DMS114 treated with DMSO at 0.1 percent for 48 hours (cell line): Measurements from ENCODE around the gene PAX8.
"Not testable (repeated sequence)": the region's sequence is repeated elsewhere in the genome, so short reads cannot be mapped to it uniquely, and the experiment has no call there.

Experiments
- DNase-seq: peaks from one replicate; lab custom pipeline; 2025; ENCODE audit not compliant: unreplicated experiment; lab: John Stamatoyannopoulos, UW

The PAX8 gene

DNA sequence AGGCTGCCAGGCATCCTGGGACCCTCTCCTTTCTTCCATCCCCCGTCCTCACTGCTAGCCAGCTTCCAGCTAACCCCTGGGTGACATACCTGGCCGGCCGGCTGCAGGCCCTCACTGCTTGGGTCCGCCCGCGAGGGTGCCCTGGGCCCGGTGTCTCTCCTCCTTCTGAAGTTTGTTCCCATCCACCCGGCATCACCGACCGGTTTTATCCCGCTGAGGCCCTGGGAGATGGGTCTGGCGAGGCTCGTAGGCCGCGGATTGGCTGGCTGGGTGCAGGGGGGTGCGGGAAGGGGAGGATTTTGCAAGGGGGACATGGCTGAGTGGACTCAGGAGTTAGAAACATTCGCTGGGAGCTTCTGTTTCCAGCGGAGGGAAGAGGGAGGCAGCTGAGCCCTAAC, at the start of gene PAX8:
Gene PAX8 (minus strand): TSS at position 180 of the 398 bp plus-strand sequence. CDS start 527 bp downstream, outside the sequence.
- DNase-seq = no peak

DNA sequence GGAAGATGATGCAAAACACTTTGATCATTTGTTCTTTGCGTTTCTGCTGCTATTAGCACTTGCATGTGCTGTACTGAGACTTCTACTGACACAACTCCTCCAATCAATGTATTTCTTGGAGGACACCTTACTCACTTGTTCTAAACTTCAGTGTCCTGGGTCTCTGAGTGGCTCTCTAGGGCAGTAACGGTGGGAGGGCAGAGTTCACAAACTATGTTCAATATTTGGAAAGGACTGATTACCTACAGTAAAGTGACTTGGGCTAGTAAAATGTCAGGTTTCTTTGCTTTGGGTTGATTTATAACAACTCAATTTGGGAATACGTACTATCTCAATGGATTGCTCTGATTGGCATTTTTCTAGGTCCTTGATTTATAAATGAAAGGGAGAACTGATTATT, 49.3 kb upstream of the PAX8 start:
- no peak for DNase-seq

DNA sequence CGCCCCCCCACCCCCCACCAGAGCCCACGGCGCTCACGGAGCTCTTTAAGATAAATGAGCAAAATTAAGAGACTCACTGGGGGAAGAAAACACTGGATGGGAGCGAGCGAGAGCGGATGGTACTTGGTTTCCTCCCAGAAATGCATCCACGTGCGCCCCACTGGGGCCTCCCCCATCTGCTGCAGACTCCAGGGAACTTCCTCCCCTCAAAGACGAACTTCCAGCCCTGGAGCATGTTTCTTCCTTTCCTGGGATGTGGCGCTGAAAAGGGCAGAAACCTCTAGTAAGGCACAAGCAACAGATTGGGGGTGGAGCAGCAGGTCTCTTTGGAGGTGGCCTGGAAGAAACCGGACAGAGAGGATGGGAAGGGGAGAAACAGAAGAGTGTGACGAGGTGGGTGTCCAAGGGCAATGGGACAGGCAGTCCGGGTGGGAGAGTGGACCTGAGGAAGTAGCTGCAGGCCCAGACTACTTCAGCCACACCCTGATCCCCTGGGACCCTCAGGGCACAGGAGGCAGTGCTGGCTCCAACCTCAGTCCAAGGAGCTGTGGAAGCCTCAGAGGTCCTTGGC, 46.5 kb upstream of the PAX8 start:
- DNase-seq = not testable (repeated sequence)

DNA sequence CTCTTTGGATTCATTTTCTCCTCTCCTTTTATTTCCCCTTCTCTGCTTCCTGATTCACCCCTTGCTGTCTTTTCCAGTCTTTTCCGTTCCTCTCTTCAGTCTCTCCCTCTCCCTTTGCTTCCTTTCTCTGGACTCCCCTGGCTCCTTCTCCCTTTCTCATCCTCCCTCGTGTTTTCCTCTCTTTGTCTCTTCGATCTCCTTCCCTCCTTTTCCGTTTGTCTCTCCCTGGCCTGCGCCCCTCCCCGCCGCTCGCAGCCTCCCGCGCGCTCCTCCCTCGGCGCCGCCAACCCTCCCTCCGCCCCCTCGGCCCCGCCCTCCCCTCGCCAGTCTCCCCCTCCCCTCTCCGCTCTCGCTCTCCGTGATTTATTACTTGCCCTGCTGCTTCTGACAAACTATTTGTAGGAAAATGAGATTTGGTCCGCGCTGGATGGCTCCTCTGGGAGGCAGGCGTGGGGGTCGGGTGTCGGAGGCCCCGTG, 46.0 kb upstream of the PAX8 start:
- DNase-seq = peak; percentile 34

- DNase-seq = not testable (repeated sequence)
Observed at GRCh38 chr2:113323129-113323528, 44.4 kb upstream of the PAX8 start.

GRCh38 chr2:113320106-113320505, 41.4 kb upstream of the PAX8 start:
- not testable (repeated sequence) for DNase-seq

GRCh38 chr2:113318941-113319340, 40.2 kb upstream of the PAX8 start:
- DNase-seq = not testable (repeated sequence)

DNA sequence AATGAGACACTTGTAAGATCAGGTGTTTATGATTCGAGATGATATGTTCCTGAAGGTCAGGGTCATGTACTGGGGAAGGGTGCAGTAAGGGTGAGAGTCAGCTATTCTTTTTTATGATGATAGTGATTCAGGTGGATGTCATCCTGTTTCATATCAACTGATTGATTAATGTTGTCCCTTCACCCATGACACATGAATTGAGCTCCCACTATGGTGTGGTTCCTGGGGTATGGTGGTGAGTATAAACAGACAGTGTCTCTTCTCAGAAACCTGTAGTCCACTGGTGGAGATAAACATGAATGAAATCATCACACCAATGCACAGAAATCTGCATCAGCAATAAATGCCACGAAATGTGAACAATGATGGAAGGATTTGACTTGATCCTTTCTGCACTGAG, 37.4 kb upstream of the PAX8 start:
- no peak for DNase-seq

GRCh38 chr2:113314663-113315062, 35.9 kb upstream of the PAX8 start:
- DNase-seq = not testable (repeated sequence)

DNA sequence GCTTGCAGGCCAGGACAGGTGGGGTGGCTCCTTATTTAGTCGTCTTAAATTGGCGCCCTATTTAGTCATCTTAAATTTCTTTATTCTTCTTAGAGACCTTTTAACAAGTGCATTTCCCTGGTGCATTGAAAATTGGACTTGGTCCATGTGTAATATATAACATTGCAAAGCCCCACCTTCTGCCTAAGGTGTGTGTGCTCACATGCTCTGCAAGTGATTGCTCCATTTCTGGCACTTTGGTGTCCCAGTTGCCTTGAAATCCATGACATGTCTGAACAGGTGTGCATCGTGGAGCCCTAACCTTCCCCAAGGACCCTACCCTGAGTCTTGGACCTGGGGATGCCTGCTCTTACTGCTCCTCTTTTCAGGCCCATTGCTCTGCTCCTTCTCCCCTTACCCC, 35.5 kb upstream of the PAX8 start:
- not testable (repeated sequence) for DNase-seq

DNA sequence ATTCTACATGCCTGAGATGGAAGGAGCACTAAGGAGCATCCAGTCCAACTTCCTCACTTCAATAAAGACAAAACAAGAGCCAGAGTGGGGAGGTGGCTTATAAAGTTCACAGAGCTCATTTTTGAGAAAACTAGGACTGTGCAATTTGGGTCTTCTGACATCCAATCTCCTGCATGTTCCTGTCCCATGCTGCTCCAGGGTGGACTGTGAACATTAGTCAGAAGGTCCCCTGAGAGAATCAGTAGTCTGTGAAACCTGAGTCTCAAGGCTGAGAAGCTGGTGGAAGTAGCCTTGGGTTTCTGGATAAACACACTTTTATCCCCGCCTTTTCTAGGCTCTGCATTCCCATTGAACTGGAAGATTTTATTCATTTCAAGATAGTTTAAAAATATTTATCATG, 33.1 kb upstream of the PAX8 start:
- DNase-seq = not testable (repeated sequence)

DNA sequence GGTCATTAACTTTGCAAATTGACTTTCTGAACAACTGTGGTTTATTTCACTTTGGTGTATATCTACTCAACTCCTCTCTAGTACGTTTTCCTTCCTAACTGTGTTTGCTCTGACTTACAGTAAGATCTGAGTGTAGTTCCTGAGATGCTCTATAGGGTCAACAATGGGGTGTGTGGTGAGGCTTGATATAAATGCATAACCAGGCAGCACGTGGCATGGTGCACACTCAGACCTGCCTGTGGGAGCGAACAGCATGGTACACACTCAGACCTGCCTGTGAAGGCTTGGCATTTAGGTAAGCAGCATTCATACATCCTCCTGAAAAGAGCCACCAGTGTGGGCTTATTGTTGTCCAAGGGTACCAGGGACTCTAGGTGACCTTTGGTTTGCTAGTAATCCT, 32.5 kb upstream of the PAX8 start:
- not testable (repeated sequence) for DNase-seq

- no peak for DNase-seq
Observed at GRCh38 chr2:113309655-113310387, 31.1 kb upstream of the PAX8 start.

DNA sequence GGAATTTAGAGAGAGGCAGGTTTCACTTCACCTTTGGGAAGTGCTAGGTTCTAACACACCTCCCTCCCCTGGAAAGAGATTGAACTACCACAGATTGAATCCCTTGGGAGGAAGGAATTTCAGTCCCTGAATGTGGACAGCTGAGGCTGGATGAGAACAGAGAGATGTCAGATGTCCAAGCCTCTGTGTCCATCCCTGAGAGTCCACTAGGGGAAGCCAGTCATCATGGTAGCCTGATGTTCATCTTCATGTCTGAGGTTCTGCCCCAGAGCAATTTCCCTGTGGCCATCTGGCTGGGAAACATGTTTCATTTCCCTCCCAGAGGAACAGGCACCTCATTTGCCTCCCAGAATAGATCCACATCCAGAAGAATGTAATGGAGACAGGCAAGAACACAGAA, 30.1 kb upstream of the PAX8 start:
- not testable (repeated sequence) for DNase-seq

GRCh38 chr2:113306207-113306606, 27.5 kb upstream of the PAX8 start:
- DNase-seq = not testable (repeated sequence)

GRCh38 chr2:113305749-113306148, 27.0 kb upstream of the PAX8 start:
- not testable (repeated sequence) for DNase-seq

GRCh38 chr2:113305146-113305545, 26.4 kb upstream of the PAX8 start:
- DNase-seq = no peak

DNA sequence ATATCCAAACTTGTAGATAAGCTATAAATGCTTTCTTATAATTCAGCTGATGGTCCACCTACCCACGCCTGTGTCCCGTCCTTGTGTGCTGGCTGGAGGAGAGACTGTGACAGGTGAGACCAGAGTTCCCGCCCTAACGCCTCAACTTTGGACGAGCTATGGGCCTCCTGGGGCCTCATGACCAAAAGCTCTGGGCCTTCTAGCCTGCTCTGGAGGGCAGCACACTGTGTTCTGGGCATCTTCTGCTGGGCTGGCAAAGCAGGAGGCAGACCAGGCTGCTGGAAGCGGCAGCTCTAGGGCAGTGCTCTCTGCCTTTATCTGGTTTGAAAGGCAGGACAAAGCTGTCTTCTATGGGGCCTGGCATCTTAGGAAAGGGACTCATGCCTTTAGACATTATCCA, 26.0 kb upstream of the PAX8 start:
- no peak for DNase-seq

GRCh38 chr2:113302216-113302980, 23.7 kb upstream of the PAX8 start:
- not testable (repeated sequence) for DNase-seq

GRCh38 chr2:113300281-113300680, 21.6 kb upstream of the PAX8 start:
- DNase-seq = no peak

GRCh38 chr2:113298176-113298575, 19.5 kb upstream of the PAX8 start:
- no peak for DNase-seq

- not testable (repeated sequence) for DNase-seq
Observed at GRCh38 chr2:113297590-113297989, 18.9 kb upstream of the PAX8 start.
